Activated CD8-positive, alpha-beta memory T cell treated with anti-CD3 and anti-CD28 coated beads, Interleukin-2, amount 50 U/mL, for 4 hours (primary cell): ENCODE results near the gene NDE1.
"Not testable (repeated sequence)": the region's sequence is repeated elsewhere in the genome, so short reads cannot be mapped to it uniquely, and the experiment has no call there.

Experiments used
- DNase-seq: peaks from one replicate; pipeline ENCODE4 v3.0.0-alpha.2; 2020

Gene NDE1, protein sequence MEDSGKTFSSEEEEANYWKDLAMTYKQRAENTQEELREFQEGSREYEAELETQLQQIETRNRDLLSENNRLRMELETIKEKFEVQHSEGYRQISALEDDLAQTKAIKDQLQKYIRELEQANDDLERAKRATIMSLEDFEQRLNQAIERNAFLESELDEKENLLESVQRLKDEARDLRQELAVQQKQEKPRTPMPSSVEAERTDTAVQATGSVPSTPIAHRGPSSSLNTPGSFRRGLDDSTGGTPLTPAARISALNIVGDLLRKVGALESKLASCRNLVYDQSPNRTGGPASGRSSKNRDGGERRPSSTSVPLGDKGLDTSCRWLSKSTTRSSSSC

DNA sequence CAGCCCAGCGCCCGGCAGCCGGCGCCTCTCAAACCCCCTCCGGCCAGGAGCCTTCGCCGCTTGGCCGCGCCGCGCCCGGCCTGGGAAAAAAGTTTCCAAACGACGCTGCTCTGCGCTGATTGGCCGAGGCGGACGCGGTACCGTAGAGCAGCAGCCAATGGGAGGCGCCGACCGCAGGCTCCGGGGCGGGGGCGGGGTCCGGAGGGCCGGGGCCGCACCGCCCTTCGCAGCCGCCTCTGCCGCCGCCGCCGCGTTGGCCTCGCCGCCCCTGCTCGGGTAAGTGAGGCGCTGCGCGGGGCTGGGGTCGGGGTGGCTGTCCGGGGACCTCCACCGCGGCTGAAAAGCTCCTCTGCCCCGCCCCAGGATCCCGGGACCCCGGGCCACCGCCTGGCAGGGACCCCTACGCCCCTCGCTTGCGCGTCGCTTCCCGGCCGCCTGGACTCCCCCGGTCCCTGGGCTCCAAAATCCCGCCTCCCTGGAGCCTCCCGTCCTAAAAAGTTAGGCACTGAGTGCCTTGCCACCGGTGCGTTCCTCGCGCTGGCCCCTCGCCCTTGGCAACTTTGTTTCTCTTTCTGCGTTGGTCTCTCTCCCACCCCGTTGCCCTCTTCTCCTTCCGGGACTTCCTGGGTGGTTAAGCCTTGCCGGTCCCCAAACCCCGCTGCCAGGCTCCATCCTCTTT, at the start of gene NDE1:
Gene NDE1 (plus strand): TSS at position 227 of the 679 bp plus-strand sequence. CDS start 14,534 bp downstream, outside the sequence.
- peak; percentile 85 for DNase-seq

DNA sequence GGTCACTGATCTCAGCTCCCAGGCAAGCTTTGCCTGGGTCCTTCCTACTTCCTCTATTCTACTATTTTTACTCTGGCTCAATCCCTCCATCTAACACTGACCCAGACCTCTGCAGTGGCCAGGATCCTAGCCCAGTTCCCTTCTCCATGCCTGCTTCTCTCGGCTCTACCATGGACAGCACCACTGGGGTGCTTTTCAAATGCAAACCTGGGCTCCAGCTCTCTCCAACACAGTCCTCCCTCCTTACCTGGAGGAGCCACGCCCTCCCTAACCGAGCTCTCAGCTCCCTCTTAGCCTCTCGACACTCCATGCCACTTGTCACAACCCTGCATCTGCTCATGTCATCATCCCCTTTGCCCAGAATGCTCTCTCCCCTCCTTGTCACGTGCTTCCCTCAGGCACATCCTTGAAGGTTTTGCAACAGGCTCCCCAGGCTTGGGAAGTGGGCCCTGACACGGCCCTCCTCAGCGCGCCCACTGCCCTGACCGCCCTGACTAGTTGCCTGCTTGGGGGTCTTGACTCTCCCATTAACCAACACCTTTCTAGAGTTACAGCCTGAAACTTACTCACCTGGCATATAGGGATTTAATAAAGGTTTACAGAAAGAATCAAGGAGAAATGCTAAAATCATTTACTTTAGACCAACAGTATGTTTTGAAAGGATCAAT, 48.7 kb upstream of the NDE1 start:
- DNase-seq = no peak

DNA sequence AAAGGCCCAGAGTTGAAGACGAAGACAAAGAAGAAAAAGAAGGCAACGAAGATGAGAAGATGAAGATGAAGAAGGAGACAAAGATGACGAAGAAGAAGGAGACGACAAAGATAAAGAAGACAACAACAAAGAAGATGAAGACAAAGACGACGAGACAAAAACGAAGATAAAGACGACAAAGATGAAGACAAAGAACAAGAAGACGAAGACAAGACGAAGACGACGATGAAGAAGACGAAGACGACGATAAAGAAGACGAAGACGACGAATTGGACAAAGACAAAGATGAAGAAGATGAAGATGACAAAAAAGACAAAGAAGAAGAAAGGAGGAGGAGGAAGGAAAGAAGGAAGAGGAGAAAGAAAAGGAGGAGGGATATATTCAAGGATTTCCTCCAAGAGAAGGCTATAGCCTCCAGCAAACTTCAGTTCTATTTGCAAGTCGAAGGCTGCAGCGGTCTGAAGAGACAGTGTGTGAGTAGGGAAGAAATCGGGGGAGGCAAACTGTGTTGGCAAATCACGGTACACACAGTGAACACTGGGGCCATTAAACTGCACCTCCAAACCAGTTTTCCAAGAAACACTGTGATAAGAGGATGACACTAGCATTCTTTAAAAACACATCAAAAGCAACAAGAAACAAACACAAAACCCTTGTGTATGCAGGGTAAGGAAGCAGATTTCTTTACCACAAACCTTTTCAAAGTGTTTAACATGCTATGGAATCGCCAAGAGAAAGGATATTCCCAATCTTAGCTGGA, 47.6 kb upstream of the NDE1 start:
- no peak for DNase-seq

DNA sequence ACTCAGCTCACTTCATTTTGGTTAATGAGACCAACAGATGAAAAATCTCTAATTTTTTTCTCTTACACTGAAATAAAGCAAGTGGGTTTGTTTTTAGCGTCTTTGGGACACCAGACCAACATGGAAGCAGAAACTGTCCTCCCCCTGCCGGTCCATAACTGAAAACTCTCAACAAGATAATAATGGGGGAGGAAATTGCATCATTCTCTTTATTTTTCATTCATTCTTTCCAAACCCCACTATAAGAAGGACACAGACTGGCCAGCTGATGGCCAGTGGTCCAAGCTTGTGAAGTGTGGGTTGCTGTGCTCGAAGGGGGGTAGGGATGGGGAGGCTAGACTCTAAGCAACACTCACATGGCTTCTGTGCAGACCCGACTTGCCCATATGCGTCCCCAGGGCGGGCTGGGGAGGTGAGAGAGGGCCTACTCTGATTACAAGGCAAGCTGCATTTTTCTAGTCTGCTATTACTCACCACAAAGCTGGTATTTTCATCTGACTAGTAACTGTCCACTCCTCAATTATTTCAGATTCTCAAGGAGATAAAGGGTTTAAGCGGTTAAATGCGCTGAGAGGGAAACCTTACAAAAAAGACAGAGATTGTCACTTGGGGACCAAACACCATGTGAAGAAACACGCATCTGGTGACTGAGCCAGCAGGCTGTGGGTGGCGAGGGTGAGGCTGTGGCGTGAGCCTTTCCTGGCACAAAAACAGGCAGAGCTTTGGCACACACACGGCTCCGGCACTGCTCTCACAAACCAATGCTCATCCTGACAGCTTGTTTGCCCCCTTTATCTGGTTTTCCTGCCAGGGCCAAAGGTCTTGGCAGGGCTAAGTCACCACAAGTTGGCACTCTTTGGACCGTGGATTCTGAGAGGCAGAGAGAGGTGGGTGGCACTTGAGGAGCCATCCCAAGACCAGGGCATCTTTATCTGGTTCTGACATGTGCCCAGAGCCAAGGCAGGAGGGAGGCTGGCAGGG, 45.3 kb upstream of the NDE1 start:
- DNase-seq = no peak

DNA sequence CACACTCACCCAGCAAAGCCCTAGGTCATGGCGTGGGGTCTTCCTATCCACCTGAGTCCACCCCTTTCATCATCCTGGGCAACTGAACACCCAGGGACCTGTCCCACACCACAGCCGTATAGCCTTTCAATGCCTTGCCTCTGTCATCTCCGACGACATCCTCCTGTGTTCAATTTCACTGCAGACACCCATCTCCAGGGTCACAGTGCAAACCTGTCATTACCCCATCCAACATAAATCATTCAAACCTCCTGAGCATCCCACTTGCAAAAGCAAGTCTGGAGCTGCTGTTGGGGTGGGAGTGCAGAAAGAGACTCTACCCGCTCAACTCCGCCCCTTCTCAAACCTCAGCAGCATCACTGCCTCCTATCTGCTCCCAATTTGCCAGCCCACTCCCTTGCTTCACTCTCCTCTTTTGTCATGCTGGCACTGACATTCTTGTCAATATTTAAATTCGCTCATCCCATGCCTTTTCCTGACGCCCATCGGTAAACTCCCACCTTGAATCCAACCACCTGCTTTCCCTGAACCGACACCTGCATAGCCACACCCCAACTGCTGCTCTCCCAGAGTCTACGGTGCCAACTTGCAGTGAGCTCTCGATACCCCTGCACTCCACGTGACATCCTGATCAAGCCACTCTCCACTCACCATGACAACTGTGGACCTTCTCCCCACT, 44.1 kb upstream of the NDE1 start:
- no peak for DNase-seq

DNA sequence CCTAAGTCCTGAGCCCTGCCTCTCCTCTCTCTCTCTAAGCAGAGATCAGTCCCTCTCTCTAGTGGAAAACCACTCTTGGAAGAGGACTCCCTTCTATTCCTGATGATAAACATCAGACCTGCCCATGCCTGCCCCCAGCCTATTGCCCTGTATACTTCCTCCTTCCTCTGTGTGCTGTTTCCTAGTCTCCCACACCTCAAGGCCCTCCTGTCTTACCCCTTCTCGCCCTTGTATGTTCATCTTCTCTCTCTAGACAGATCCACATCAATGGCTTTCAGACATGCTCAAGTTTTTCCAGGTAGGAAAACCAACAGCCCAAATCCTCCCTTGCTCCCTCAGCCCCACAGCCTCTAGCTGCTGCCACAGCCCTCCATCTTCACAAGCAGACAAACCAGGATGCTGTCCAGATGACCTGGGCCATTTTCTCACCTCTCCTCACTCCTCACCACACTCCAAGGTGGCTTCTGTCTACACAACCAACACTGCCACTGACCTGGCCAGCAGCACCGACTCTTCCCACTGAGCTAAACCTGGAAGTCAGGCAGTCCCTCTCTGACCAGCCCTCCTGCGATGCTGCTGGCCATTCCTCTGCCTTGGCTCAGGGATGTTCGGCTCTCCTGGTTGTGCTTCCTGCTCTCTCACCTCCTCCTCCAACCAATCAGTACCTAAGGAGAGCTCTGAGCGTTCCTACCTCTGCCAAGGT, 43.4 kb upstream of the NDE1 start:
- DNase-seq = no peak

DNA sequence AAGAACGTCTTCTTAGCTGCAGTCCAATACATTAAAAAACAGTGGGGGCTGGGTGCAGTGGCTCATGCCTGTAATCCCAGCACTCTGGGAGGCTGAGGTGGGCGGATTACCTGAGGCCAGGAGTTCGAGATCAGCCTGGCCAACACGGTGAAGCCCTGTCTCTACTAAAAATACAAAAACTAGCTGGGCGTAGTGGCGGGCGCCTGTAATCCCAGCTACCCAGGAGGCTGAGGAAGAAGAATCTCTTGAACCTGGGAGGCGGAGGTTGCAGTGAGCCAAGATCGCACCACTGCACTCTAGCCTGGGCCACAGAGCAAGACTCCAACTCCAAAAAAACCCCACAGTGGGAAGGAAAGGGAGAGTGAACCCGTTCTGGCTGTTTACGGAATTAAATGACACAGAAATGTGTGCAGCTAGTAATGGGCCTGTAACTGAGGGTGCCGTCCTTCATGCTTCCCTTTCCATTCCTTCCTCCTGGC, 42.8 kb upstream of the NDE1 start:
- not testable (repeated sequence) for DNase-seq

DNA sequence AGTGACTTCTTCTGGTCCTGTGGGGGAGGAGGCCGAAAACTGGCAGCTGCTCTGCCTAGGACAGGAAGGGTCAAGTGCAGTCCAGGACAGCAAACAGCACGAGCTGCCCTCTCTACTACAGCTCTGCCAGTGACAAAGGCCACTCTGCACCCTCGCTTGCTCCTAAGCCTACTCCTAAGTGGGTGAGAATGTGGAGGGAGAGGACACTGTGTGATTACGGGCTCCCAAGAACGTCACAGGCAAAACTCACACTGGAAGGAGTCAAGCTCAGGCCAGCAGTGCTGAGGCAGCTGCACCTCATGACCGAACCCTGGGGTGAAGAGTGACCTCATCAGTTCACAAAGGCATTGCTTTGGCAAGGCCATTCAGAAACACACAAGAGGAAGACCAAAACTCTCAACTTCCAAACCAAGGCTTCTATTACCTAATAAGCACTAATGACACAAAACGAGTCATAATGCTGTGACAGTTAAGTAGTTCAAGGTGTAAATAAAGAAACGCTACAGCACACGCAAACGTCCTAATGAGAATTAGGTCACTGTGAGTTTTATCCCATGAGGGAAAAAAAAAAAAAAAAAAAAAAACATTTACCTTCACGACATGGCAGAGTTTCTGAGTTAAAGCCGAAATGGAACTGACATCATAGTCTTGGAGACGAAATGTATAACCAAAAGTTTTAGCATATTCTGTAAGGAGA, 42.2 kb upstream of the NDE1 start:
- DNase-seq = no peak

DNA sequence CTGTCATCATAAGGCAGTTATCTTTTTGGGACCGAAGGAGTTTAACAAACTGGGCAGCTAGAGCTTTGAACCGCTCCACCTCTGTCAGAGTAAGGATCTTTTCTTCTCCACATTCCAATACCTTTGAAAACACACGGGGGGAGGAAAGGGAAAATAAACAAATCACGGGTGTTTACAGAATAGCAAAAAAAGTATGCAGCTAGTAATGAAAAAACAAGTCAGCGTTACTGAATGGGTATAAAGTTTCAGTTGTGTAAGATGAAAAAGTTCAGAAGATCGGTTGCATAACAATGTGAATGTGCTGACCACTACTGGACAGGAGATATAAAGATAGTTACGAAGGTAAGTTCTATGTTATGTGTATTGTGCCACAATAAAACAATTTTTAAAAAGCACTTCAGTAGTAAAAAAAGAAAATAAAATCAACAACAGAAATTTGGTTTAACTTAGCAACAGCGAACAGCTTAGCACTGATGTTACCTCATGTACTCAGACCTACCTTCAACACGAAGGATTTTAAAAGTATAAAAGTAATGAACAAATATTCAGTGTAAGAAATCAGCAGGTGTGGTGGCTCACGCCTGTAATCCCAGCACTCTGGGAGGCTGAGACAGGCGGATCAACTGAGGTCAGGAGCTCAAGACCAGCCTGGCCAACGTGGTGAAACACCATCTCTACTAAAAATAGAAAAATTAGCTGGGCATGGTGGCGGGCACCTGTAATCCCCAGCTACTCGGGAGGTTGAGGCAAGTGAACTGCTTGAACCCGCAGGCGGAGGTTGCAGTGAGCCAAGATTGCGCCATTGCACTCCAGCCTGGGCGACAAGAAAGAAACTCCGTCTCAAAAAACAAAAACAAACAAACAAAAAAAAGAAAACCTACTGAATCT, 41.4 kb upstream of the NDE1 start:
- no peak for DNase-seq

DNA sequence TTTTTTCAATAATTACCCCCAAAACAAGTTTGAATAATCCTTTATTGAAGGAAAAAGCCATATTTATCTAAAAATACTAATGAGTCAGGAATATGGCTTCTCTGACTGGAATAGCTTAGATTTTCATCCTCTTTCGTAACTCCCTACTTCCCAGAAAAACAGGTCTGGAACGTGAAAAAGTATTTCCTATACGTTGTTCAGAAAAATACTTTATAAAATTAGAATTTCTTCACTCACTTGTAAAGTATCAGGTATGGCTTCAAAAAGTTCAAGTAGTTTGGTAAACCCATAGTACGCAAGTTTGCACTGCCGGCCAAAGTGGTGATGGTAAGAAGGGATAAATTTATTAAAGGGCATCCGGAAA, 40.8 kb upstream of the NDE1 start:
- no peak for DNase-seq

DNA sequence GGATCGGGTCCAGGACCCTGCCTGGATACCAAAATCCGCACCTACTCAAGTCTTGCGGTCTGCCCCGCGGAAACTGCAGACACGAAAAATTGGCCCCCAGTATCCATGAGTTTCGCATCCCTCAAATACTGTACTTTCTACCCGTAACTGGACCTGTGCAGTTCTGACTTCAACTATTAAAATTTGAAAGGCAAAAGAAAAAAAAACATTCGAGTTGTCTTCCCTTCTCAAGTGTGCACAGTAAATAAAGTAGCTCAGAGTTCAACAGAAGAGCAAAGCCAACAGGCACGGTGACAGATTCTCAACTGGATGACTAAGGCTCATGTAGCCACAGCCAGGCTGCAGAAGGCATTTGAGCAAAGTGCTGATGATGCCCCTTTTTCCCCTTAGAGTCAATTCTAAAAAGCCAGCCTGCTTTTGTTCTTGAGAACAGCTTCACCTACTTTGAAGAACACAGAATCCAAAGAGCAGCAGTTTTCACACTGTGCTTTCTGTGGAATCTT, 39.6 kb upstream of the NDE1 start:
- no peak for DNase-seq

DNA sequence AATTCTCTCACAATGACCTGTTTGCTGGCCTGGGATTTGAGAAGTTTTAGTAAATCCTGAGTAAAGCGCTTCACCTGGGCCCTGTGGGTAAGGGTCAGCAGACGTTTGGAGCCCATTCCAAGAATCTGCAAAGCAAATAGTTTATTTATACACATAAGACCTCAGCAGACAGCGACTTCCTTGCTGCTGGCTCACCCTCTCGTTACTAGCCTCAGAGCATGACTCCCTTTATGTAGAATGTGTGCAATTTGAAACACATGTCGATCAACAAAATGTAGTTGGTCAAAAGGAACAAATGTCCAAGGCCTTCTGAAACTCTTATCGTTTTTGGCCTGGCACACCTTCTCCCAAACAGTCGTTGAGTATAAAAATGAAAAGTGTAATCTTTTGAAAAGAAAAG, 38.4 kb upstream of the NDE1 start:
- no peak for DNase-seq

DNA sequence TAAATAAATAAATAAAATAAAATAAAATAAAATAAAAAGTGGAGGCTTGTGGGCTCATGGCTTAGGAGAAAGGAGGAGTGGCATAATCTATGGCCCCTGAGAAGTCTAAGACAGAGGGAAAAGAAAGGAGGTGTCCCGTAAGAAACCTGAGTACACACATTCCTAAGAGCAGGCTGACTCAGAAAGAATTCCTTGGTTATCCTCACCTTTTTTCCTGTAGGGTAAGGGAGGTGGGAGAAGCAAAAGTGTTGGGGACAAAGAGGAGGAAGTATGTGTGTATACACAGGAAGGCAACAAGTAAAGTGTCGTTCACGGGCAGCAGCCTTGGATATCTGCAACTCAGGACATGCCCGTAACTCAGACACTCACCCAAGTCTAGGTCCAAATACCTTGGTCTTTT, 36.4 kb upstream of the NDE1 start:
- no peak for DNase-seq

DNA sequence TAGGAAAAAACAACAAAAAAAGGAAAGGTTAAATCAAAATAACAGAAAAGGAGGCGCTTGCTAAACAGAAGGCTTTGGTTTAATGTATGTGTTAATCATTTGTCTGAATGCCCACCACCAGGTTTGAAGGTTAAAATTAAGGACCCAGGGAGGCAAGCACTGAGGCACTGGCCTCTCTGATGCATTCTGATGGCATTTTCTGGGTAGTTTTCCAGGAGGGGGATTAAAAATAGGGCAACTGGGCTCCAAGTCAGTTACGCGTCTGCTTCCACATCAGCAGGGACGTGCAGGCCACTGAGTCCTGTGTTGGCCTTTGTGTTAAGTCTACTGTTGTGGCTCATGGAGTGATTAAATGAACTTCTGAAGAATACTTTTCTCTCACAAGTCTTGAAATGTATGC, 34.0 kb upstream of the NDE1 start:
- no peak for DNase-seq

DNA sequence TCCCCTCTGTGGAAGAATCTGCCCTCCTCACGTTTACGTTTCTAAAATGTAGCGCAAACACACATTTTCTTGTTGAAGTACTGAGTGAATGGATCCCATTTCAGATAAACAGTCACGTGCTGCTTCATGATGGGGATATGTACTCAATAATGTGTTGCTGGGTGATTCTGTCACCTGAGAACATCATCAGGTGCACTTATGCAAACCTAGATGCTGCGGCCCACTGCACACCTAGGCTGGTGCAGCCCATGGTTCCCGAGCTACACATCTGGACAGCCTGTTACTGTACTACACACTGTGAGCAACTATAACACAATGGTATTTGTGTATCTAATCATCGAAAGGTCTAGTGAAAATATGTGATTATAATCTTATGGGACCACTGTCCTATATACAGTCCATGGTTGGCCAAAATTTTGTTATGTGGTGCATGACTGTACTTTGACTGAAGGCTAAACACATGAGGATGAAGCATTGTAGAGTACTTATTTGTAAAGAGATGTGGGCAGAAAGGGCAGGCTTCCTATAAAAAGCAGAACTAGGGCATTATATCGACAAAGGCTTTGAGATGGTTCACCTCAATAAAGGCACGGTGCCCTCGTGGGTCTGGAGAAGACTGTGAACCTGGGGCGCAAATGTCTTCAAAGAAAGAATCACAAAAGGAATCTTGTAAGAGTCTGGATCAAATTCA, 33.4 kb upstream of the NDE1 start:
- DNase-seq = no peak

DNA sequence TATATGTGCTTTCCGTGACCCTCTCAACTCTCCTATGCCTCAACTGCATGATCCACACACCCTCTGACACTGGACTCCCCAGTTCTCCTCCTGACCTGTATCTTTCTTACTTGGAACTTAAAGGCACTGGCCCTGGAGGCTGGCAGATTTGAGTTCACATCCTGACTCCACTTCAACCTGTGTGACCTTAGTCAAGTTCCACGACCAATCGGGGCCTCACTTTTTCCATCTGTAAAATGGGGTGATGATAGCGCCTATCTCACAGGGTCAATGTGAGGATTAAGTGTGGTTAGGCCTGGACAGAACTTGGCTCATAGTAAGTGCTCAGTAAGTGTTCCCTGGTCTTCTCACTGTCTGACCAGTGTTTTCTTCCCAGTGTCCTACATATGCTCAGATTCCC, 32.1 kb upstream of the NDE1 start:
- DNase-seq = no peak

DNA sequence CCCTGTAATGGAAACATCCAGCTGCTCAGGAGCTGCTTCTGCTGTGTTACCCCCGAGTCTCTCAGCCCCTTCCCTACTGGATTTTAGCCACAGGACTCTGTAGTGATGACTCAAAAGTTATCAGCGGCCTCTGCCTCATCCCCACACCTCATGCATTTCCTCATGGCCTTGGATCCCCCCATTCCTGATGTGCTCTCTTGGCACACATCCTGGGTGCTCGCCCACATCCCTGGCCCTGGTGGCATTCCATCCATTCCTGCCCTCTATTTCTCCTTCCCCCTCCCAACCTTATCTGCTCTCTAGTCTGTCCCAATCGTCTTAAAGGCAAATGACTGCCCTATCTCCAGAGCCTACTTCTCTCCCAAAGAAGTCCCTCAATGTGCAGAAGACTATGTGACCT, 31.7 kb upstream of the NDE1 start:
- DNase-seq = no peak

DNA sequence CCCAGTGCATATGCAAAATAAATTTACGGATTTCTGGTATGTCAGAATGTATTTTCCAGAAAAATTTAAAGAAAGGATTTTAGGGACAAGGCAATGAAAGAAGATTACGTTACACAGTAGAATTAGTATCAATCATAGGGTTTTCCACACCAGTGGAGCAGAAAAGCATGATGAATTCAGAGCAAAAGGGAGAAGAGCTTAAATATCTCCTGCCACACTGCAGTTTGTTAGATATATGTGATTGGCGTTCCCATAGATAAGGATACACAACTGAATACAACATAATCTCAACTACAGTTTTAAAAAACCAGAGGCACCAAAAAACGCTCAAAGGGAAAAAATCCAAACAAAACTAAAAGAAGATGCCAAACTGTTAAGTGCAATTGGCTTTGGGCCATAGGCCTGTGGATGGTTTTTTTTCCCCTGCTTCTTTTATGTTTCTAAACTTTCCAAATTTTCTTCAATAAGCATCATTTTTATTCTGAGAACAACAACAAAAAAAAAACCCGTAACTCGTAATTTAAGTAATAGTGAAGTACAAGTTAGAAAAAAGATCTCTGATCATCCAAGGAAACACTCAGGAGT, 29.3 kb upstream of the NDE1 start:
- DNase-seq = no peak
